MM.1S (cell line): ENCODE measurements around the gene CACNB4.

Source experiments
- DNase-seq: peaks from one replicate; pipeline ENCODE4 v3.0.0-alpha.2; 2015
- H2AFZ ChIP-seq: fragments of 300-600 bp; sonication (generic); 2 replicates; pipeline ENCODE4 v1.6.0; 2016; ENCODE audit warnings: antibody characterized with exemption, low read length
- H3F3A ChIP-seq: fragments of 300-600 bp; sonication (generic); 2 replicates; pipeline ENCODE4 v1.6.1; 2016; ENCODE audit warnings: mild to moderate bottlenecking, antibody characterized with exemption, low read length, moderate library complexity, mixed read lengths; ENCODE audit not compliant: insufficient read depth
- H3K27ac ChIP-seq: fragments of 300-600 bp; sonication (generic); 2 replicates; pipeline ENCODE4 v1.5.1; 2016; ENCODE audit warnings: mild to moderate bottlenecking, low read length
- H3K27me3 ChIP-seq: fragments of 300-600 bp; sonication (generic); replicated peaks from 2 replicates; pipeline ENCODE4 v1.6.0; 2016; ENCODE audit warnings: low read length; ENCODE audit not compliant: insufficient read depth
- H3K36me3 ChIP-seq: fragments of 300-600 bp; sonication (generic); replicated peaks from 2 replicates; pipeline ENCODE4 v1.6.1; 2016; ENCODE audit warnings: mild to moderate bottlenecking, low read length, mixed read lengths; ENCODE audit not compliant: insufficient read depth
- H3K4me1 ChIP-seq: fragments of 300-600 bp; sonication (generic); 2 replicates; pipeline ENCODE4 v1.6.1; 2016; ENCODE audit warnings: low read length, mixed read lengths
- H3K4me2 ChIP-seq: fragments of 300-600 bp; sonication (generic); 2 replicates; pipeline ENCODE4 v1.6.0; 2016; ENCODE audit warnings: low read depth, low read length
- H3K4me3 ChIP-seq: fragments of 300-600 bp; sonication (generic); 2 replicates; pipeline ENCODE4 v1.5.1; 2016; ENCODE audit warnings: low read length, mixed read lengths
- H3K79me2 ChIP-seq: fragments of 300-600 bp; sonication (generic); 2 replicates; pipeline ENCODE4 v1.6.1; 2016; ENCODE audit warnings: mixed run types, low read length, mixed read lengths
- H3K9ac ChIP-seq: fragments of 300-600 bp; sonication (generic); 2 replicates; pipeline ENCODE4 v1.6.1; 2016; ENCODE audit warnings: low read length, mixed read lengths
- H3K9me2 ChIP-seq: fragments of 300-600 bp; sonication (generic); replicated peaks from 2 replicates; pipeline ENCODE4 v1.6.1; 2016; ENCODE audit warnings: mild to moderate bottlenecking, low read length, mixed read lengths; ENCODE audit not compliant: insufficient read depth
- H3K9me3 ChIP-seq: fragments of 300-600 bp; sonication (generic); replicated peaks from 2 replicates; pipeline ENCODE4 v1.6.1; 2016; ENCODE audit warnings: mild to moderate bottlenecking, low read length, mixed read lengths; ENCODE audit not compliant: insufficient read depth
- H4K20me1 ChIP-seq: fragments of 300-600 bp; sonication (generic); 2 replicates; pipeline ENCODE4 v1.6.1; 2016; ENCODE audit warnings: mild to moderate bottlenecking, low read length, moderate library complexity, mixed read lengths; ENCODE audit not compliant: insufficient read depth
- EZH2 ChIP-seq: fragments of 300-600 bp; sonication (generic); optimal IDR thresholded peaks from 2 replicates; pipeline ENCODE3; 2017; ENCODE audit warnings: low read depth, mild to moderate bottlenecking, antibody characterized with exemption, low read length, mixed read lengths
- EZH2phosphoT487 ChIP-seq: fragments of 300-600 bp; sonication (generic); IDR thresholded peaks from 2 replicates; pipeline ENCODE4 v1.6.1; 2018; ENCODE audit warnings: antibody characterized with exemption, low read length
- TF ChIP-seq, protein P1 (sequence below): fragments of 300-600 bp; sonication (generic); IDR thresholded peaks from 2 replicates; pipeline ENCODE4 v1.5.1; 2016; ENCODE audit warnings: antibody characterized with exemption, low read length, mixed read lengths

Gene CACNB4

DNA sequence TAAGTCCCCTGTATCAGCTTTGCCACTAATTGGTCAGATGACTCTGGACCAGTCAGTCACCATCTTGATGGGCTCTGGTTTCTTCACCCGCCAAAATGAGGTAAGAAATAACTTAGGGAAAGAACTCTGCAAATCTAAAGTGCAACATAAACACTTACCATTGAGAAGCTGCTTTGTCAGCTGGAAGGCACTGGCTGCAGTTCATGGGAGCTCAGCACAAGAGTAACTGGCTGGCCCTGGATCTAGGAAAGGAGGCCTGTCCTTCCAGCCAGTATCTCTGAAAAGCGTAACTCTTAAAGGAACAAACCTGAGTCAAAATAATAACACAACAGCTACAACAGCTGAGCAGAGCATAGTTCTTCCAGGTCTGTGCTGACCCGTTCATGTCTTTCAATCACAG, 123.9 kb downstream of the CACNB4 start:
- no peak overlapping the region for H2AFZ ChIP-seq
- H3K4me2 ChIP-seq = no peak overlapping the region
- no peak overlapping the region for H3K27ac ChIP-seq
- TF ChIP-seq EZH2 = no peak
- H3K36me3 ChIP-seq = no peaks in the 10 kb centered on the region
- no peaks in the 10 kb centered on the region for H3K27me3 ChIP-seq
- H3K9me3 ChIP-seq = no peaks in the 10 kb centered on the region
- H4K20me1 ChIP-seq = no peaks in the 10 kb centered on the region
- no peak for DNase-seq
- no peaks in the 10 kb centered on the region; the same call in 1 of the 2 replicates for H3F3A ChIP-seq
- H3K79me2 ChIP-seq = no peaks in the 10 kb centered on the region
- H3K9me2 ChIP-seq = no peaks in the 10 kb centered on the region
- H3K4me1 ChIP-seq = peaks cover 10% of the 10 kb centered on the region
- H3K4me3 ChIP-seq = no peak overlapping the region
- no peak overlapping the region for H3K9ac ChIP-seq

DNA sequence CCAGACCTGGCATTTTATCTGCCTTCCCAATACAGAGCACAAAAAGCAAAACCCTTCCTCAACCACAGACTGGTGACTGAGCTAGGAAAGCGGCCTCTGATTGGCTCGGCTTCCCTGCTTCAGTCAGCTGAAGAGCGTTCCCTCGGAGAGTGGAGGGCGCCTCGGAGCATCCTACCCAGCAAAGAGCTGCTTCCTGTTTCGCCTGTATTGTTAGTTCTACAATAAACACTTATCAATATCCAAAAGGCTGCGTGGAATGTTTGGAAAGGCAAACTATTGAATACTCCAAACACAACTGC, 125.0 kb downstream of the CACNB4 start:
- no peak for DNase-seq
- Histone ChIP-seq H3K27me3 (no peaks in the 10 kb centered on the region), H2AFZ (no peak overlapping the region), H3K4me3 (no peak overlapping the region), H3K27ac (no peak overlapping the region), H3F3A (no peaks in the 10 kb centered on the region; the same call in 1 of the 2 replicates), H3K4me1 (peaks cover 10% of the 10 kb centered on the region), H4K20me1 (no peaks in the 10 kb centered on the region), H3K4me2 (no peak overlapping the region), H3K36me3 (no peaks in the 10 kb centered on the region), H3K9ac (no peak overlapping the region), H3K9me2 (no peaks in the 10 kb centered on the region), H3K9me3 (no peaks in the 10 kb centered on the region), H3K79me2 (no peaks in the 10 kb centered on the region)
- TF ChIP-seq EZH2 (no peak), EZH2phosphoT487 (no peak)
- TF ChIP-seq, protein P1, sequence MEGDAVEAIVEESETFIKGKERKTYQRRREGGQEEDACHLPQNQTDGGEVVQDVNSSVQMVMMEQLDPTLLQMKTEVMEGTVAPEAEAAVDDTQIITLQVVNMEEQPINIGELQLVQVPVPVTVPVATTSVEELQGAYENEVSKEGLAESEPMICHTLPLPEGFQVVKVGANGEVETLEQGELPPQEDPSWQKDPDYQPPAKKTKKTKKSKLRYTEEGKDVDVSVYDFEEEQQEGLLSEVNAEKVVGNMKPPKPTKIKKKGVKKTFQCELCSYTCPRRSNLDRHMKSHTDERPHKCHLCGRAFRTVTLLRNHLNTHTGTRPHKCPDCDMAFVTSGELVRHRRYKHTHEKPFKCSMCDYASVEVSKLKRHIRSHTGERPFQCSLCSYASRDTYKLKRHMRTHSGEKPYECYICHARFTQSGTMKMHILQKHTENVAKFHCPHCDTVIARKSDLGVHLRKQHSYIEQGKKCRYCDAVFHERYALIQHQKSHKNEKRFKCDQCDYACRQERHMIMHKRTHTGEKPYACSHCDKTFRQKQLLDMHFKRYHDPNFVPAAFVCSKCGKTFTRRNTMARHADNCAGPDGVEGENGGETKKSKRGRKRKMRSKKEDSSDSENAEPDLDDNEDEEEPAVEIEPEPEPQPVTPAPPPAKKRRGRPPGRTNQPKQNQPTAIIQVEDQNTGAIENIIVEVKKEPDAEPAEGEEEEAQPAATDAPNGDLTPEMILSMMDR = no peak

DNA sequence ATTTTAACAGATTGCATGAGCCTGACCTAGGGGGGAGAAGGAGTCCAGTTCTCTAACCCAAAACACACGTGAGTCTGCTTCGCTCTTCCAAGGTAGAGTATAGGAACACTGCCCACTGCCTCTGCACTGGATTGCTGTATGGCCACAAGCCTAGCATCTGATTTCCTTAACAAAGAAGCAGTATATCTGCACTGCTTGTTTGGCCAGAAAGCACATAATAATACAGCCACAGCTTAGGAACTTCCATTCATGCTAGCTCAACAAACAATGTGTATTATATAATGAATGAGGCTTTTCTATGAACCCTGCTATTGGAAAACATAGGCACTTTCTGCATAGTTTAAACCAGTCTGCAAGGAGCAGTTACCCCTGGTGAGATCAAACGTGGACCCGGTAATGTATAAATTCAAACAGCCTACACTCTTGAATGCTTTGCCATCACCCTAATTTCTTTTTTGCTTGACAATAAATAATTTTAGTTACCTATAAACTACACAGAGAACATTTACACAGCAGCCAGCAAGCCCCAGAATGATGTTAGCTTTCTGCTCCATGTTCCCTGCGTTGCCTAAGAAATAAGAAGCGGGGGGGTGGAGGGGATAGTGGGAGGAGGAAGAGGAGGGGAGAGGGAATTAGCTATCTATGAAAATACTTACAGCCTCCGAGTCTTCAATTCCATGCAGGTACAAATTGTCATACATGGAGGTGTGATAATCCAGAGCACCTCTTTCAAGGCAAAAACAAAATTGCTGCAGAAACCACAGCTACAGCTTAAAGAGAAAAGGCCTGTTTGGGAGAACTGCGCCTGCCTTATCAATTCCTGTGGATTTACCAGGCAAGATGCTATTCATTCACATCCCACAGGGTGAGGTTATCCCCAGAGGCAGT, 125.6 kb downstream of the CACNB4 start:
- no peak for DNase-seq
- H2AFZ ChIP-seq = no peak overlapping the region
- H3F3A ChIP-seq = no peaks in the 10 kb centered on the region; the same call in 1 of the 2 replicates
- H3K4me3 ChIP-seq = no peak overlapping the region
- H3K4me1 ChIP-seq = peaks cover 10% of the 10 kb centered on the region
- H3K9me2 ChIP-seq = no peaks in the 10 kb centered on the region
- H3K4me2 ChIP-seq = no peak overlapping the region
- no peak overlapping the region for H3K9ac ChIP-seq
- TF ChIP-seq EZH2 (no peak), EZH2phosphoT487 (no peak)
- TF ChIP-seq, protein P1 = no peak
- H3K27ac ChIP-seq = no peak overlapping the region
- no peaks in the 10 kb centered on the region for H3K36me3 ChIP-seq
- no peaks in the 10 kb centered on the region for H3K27me3 ChIP-seq
- no peaks in the 10 kb centered on the region for H4K20me1 ChIP-seq
- no peaks in the 10 kb centered on the region for H3K9me3 ChIP-seq
- no peaks in the 10 kb centered on the region for H3K79me2 ChIP-seq
